DMS79 (cell line): Measurements from ENCODE around the gene AAGAB.
"Not testable (repeated sequence)": the region's sequence is repeated elsewhere in the genome, so short reads cannot be mapped to it uniquely, and the experiment has no call there.

ENCODE experiments used
- DNase-seq: peaks from one replicate; lab custom pipeline; 2025; lab: John Stamatoyannopoulos, UW

Gene AAGAB

DNA sequence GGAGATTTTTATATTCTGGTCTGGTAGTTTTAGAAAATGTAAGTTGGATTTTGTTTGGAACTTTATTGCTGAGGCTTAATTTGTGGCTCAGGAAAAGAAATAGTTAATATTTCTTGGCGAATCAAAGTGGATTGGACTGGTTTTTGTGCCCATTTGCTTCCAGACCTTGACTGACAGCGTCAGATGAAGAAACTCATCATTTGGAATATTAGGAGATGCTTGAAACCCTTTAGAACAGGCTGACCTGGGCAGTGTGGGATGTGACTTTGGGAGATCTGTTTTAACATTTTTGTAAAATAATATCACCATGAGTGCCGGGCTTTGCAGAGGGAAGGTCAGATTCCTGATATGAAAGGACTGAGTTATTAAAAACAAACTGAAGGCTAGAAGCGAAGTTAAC lies 83.0 kb downstream of the AAGAB start:
- DNase-seq = no peak

DNA sequence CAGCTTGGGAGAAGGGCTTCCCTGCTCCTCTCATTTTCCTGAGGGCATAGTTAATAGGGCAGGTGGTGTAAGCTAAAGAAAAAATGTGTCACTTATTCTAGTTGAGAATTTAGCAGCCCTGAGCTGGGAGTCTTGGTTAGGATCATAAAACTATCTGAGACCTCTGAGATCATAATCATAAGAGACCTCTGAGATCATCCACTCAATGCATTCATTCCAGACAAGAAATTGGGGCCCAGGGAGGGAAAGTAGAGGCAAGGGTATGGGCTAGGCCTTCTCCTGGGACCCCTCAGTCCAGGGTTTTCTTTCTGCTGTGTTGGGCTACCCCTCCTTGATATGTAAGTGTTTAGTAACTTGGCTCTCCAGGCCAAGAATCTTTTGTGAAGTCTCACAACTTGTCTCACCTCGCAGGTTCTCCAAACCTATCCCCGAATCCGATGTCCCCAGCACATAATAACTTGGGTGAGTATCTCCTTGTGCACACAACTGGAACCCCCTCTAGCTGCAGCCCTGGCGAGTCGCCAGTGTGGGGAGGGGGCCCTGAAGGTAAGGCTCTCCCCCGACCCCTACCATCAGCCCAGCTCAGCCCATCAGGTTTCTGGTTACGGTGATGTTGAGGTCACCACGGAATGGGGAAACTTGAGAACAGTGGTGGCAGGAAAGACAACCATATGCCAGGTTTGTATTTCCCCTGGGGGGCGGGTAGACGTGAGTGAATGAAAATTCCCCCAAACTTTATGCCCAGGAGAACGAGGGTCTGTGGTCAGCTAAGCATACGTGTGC lies 84.1 kb downstream of the AAGAB start:
- no peak for DNase-seq

DNA sequence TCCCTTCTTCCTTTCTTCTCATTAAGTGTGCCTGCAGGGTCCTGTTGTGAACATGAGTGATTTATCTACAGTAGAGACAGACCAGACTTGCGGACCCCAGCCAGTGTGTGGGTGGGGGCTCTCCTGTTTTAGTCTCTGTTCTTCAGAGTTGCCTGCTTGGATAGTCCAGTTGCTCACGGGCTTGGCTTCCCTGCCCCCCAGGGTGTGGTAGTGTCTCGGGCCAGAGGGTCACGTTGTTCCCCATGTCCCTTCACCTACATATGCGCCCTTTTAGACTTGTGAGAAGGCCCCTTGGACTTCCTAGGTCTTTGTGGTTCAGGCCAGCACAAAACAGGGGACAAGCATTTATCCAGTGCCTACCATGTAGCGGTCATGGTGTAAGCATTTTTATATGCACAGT lies 85.8 kb downstream of the AAGAB start:
- DNase-seq = no peak

DNA sequence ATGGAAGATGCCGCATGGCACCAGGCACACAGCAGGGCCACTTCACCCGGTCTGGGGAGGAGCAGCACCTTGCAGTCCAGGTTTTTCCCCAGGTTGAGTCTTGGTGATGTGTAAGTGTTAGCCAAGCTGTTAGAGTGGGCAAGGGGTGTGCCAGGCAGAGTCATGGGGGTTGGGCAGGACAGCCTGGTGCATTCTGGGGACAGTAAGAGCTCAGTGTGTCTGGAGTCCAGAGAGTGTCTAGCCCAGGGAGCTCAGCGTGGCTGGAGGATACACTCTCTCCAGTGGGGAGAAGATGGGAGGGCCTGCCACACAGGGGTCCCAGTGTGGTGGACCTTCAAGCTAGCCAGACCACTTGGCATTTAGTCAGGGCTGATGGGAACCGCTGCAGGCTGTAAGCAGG lies 87.4 kb downstream of the AAGAB start:
- DNase-seq = no peak

DNA sequence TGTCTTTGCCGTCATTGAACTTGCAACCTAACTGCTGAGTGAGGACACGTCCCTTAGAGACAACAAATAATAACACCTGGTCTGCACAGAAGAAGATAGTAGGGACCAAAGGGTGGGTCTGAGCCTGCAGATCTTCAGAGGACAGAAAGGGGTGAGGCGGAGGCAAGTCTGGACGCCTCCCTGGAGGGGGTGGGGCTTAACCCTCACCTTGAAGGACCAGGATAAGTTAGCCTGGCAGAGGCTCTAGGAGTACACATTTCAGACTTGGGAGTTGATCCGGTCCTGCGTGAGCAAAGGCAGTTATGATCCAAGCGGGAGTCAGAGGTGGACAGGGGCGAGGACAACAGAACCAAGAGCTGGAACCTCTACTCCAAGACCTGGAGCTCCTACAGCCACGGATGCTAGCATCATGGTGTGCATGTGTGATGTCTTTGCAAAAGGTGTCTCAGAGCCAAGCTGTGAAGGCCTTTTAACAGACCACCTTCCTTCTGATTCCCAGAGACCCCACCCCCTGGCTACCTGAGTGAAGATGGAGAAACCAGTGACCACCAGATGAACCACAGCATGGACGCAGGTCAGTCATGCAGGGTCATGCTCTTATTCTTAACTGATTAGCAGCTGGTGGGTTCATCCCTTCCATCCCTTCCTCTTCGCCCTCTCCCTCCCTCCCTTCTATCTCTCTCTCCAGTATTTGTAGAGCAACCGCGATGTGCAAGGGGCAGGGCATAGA lies 88.0 kb downstream of the AAGAB start:
- DNase-seq = no peak

DNA sequence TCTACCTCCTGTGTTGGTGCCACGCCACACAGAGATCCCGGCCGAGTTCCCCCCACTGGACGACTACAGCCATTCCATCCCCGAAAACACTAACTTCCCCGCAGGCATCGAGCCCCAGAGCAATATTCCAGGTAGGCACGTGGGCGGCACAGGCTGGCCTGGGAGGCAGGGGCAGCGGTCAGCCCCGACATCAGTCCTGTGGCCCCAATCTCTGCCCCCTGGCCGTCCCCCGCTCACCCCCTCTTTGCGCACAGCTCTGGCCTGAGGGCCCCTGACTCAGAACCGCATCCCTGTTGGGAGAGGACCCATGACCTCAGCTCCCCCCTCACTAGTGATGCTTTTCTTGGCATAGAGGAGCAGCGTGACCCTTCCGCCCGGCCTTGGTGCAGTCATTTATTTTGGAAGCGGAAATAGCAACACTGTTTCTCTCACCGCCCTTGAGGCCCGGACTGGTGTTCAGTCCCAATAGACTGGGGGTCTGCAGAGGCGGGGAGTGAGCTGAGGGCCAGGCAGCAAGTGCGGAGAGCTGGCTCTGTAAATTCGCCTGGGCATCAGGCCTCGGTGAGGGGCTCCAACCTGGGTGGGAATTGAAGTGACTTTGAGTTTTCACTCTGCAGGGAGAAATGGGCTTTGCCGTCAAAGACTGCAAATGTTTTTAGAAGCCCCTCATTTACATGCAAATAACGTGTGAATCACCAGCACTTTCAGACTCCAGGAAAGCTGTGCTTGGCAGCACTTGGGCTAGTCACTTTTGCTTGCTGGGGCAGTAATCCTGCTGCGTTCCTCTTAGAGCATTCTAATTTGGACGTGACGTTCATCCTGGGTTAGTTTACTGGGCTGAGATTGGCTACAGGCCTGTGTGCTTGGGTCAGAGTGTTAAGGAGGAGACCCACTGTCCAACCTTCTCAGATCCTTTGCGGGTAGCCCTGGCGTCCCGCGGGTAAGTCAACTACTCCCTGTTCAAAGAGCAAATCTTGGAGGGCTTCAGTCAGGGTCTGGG lies 88.9 kb downstream of the AAGAB start:
- no peak for DNase-seq

DNA sequence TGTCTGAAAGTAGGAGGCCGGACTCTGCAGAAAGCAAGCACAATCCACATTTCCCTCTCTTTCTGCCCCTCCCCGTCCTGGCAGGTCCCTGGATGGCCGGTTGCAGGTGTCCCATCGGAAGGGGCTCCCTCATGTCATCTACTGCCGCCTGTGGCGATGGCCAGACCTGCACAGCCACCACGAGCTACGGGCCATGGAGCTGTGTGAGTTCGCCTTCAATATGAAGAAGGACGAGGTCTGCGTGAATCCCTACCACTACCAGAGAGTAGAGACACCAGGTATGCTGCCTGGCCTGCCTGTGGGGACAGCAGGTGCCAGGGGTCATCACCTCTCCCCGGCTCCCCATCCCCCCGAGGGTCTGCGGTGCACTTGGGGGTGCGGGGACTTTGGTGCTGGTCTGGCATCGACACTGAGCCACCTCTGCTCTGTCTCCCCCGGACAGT lies 89.6 kb downstream of the AAGAB start:
- no peak for DNase-seq

DNA sequence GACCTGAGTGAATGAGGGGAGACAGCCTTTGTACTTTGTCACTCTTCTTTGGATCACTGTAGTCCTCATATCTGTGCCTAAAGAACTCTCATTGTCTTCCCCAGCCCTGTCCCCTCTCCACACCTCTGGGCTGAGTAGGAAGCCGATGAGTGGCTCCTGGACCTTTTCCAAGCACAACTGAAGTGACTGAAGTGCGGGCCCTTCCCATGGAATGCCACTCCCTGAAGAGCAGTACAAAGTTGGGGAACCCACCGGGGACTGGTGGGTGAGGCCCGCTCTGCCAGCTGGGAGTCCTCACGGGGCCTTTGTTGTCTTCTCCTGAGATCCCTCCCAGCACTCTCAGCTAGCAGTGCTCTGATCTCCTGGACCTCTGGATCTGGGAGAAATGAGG lies 90.1 kb downstream of the AAGAB start:
- peak; percentile 13 for DNase-seq

DNA sequence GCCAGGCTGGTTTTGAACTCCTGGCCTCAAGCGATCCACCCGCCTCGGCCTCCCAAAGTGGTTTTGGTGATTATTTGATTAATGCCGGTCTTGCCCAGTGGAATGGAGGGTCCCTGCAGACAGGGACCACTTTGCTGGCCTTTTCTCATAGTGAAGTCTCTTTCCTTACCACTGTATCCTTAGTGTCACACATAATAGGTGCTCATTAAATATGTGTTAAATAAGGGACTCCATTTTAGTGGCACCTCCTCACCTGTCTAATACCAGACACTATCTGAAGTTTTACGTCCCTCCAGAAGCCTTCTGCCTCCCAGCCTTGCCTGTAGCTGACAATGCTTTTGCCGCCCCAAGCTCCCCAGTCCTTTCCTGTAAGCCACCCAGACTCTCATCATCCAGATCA lies 91.3 kb downstream of the AAGAB start:
- no peak for DNase-seq

DNA sequence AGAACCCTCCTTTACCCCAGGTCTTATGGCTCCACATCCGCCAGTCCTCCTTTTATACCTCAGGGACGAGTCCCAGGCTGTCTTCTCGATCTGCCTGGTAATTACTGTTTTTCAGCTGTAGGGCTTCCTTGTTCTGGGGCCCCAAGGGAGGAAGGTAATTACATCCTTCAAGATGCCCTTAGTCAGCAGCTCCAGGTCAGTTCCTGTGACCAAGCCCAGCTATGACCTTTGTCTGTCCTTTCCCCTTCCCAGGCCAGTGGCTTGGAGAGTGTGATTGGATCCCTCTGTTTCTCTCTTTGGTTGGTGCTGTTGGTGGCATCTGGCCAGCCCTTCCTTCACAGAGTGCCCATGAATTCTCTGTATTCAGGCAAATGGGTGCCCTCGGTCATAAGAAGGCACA lies 92.6 kb downstream of the AAGAB start:
- no peak for DNase-seq

DNA sequence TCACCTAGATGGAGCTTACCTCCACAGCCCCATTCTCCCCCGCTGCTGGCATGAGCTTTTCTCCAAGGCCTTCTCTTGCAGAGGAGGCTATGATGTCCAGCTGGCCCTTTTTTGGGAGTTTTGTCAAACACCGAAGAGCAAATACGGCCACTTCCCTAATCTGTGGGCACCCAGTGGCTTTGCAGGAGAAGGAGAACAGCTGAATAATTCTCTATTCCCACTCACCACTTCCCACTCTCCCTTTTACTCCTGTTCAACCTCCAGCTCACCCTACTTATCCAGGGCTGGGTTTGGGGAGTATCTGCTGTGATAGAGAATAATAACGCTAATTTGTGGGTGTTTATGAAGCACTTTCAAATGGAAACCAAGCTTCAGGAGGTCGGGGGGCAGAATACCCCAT lies 93.0 kb downstream of the AAGAB start:
- DNase-seq = no peak

DNA sequence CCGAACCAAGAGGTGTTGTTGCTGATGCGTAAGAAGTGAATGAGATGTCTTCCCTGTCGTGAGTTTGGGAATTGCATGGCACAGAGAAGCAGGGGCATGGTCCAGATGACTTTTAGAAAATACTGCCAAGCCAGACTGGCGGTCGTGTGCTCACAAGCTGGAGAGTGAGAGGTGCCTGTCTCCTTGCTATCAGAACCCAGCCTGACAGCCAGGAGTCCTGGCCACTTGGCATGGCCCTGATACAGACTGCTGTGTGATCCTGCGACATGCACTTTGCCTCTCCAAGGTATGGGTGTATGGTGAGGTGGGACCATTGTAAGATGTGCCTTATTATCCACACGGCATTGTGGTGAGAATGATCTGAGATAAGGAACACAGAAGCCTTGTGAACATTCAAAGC lies 96.1 kb downstream of the AAGAB start:
- no peak for DNase-seq

DNA sequence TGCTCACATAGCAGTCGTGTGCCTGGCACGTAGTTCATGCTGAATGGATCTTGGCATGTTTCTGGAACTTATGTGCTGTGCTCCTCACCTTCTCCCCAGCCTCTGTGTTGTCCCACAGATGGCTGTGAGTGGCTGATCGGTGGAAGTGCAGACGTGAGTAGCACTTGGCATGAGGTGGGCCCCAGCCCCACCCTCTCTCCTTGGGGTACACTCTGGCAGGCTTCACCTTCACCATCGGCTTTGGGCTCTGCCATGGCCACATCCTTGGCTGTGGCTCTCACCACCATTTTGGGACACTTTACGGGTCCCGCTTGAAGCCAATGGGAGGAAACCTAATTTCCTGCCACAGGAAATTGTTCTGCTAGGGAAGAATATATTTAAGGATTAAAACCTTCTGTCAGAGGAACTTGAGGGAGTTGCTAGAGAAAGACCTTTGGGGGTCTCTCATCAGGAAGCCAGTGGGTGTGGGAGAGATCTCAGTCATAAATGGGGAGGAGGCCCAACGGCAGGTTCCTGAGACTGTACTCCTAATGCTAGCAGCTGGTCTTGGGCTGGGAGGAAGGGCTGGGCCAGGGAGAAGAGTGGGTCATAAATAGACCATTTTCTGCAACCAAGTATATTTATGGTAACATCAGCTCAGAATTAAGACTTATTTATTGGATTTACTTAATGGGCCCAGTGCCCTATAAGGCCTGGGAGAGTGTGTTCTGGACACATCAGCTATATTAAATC lies 96.8 kb downstream of the AAGAB start:
- no peak for DNase-seq

DNA sequence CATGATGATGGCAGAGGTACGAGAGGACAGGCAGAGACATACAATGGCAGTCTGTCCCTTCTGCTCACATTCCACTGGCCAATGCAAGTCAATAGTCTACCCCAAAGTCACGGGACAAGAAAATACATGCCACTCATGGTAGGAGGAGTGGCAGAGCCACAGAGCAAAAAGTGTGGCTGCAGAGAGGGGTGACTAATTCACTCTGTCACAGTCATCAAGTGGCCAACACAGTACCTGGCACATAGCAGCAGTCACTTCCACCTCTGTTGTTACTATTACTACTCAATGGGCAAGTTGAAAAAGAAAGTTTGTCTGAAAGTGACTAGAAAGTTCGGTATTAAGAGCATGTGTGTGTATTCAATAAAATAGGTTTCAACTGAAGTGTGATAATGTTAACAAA lies 97.6 kb downstream of the AAGAB start:
- DNase-seq = no peak

DNA sequence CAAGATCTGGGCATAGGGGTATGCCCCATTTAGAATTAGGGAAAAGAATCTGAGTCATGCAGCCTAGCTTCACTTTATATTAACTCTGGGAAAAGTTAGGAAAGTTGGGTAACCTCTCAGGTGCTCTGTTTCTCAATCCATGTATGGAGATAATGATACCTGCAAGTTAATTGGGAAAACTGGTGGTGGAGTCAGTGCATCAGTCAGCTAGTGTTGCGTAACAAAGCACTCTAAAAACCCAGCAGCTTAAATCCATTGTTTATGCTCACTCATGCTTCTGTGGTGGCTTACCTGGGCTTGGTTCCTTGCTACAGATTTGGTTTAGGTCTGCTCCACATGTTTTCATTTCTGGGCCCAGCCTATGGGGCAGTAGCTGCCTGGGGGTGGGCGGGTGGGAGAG lies 98.0 kb downstream of the AAGAB start:
- DNase-seq = no peak

DNA sequence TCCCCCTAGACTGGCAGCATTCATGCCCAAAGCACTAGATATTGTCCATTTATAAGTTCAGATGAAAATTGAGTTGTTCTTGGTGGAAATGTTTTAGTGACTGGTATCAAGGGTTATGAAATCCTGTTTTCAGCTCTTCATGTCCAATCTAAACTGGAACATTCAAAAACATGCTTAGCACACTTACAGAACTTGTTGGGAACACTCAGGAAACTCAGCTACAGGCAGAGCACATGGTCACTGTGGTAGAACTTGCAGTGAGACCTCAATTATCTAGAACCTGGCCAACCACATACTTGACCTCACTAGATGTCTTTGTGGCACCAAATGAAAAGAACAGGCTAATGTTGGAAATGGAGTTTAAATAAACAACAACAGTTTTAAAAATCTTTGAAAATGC lies 100.2 kb downstream of the AAGAB start:
- no peak for DNase-seq

DNA sequence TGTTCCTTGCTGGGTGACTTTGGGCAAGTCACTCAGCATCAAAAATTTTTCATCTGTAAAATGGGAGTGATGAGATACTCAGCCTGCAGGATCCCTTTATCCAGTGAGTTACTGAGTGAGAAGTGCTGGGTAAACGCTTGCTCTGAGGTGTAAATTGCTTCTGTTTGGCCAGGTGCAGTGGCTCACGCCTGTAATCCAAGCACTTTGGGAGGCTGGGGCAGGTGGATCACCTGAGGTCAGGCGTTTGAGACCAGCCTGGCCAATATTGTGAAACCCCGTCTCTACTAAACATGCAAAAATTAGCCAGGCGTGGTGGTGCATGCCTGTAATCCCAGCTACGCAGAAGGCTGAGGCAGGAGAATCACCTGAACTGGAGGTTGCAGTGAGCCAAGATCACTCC lies 101.4 kb downstream of the AAGAB start:
- not testable (repeated sequence) for DNase-seq

DNA sequence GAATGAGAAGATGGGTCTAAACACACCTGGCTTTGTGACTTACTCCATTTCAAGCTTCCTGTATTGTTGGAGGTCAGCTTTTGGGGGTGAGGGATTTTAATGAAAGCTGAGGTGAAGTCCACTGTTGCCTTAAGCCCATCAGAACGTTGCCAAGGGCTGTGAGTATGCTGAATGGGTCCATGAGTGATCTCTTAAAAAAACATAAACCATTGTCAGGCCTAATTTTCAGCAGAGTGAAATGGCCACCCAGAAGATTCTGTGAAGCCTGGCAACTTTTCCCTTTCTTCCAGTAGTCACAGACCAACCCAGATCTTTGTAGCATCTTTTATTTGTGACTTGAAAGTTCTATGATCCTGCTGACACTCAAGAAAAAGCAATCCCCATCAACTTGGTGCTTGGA lies 102.0 kb downstream of the AAGAB start:
- no peak for DNase-seq
